Activated CD8-positive, alpha-beta T cell treated with anti-CD3 and anti-CD28 coated beads for 36 hours (primary cell): ENCODE data around the gene DCD. TPM values are rescaled to one million over a fixed set of nuclear protein-coding genes. Genes with fewer than 3 reads are reported as not detected.

Source experiments
- ATAC-seq: fragments of 200-7000 bp; cut with Tn5 transposase; one replicate; pipeline ENCODE4 v1.10.0; 2021; ENCODE audit warnings: mild to moderate bottlenecking, moderate library complexity
- CTCF ChIA-PET: fragments of 350-600 bp; sonication (Branson Sonifier 250); formaldehyde crosslinking; loops from one replicate; lab custom pipeline; 2021; ENCODE audit warnings: antibody characterized with exemption; lab: Charles Lee
- POLR2A ChIA-PET: fragments of 350-600 bp; sonication (Branson Sonifier 250); formaldehyde crosslinking; loops from one replicate; lab custom pipeline; 2021; ENCODE audit warnings: antibody characterized with exemption; lab: Charles Lee
- DNase-seq: peaks from one replicate; pipeline ENCODE4 v3.0.0-alpha.2; 2020
- H3K27ac Mint-ChIP-seq: one replicate; pipeline ENCODE4 v1.8.0; 2021; ENCODE audit warnings: mild to moderate bottlenecking, mixed read lengths
- H3K27me3 Mint-ChIP-seq: one replicate; pipeline ENCODE4 v1.8.0; 2021; ENCODE audit warnings: mixed read lengths
- H3K36me3 Mint-ChIP-seq: one replicate; pipeline ENCODE4 v1.8.0; 2021; ENCODE audit warnings: low read depth, mixed read lengths
- H3K4me1 Mint-ChIP-seq: one replicate; pipeline ENCODE4 v1.8.0; 2021; ENCODE audit warnings: low read depth, mixed read lengths
- H3K4me3 Mint-ChIP-seq: one replicate; pipeline ENCODE4 v1.8.0; 2021; ENCODE audit warnings: mild to moderate bottlenecking, moderate library complexity, mixed read lengths
- H3K9me3 Mint-ChIP-seq: one replicate; pipeline ENCODE4 v1.8.0; 2021; ENCODE audit warnings: mixed read lengths
- CTCF ChIP-seq: fragments of 200-600 bp; IDR thresholded peaks from one replicate; pipeline ENCODE4 v1.8.0; 2022; ENCODE audit warnings: antibody characterized with exemption, mild to moderate bottlenecking
- intact Hi-C: fragments of 100-400 bp; cut with micrococcal nuclease; formaldehyde crosslinking; loops from one replicate; pipeline ENCODE4 v1.10.0; 2022
- total RNA-seq, 2 experiments: library from RNA; stranded (reverse); gene quantifications; one replicate each; pipeline ENCODE4 v1.2.3, GENCODE V29; 2021

Gene DCD
- total RNA-seq, 2 experiments from 2014 or later, result not detected

DNA sequence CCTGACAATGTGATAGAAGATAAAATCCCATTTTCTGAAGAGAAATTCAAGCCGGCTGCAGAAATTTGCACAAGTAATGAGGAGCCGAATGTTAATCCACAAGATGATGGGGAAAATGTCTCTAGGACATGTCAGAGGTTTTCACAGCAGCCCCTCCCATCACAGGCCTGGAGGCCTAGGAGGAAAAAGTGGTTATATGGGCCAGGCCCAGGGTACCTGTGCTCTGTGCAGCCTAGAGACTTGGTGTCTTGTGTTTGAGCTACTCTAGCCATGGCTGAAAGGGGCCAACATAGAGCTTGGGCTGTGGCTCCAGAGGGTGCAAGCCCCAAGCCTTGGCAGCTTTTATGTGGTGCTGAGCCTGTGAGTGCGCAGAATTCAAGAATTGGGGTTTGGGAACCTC lies 20.9 kb downstream of the DCD start:
- Mint-ChIP-seq H3K4me3 (no peak overlapping the region), H3K9me3 (peaks cover 9% of the 10 kb centered on the region), H3K36me3 (no peaks in the 10 kb centered on the region), H3K27ac (no peak overlapping the region), H3K4me1 (no peaks in the 10 kb centered on the region), H3K27me3 (peaks cover 38% of the 10 kb centered on the region)
- CTCF ChIA-PET, result no interaction called here
- POLR2A ChIA-PET, result no interaction called here
- DNase-seq (no peak), ATAC-seq (no peak)
- intact Hi-C loops, result no loop called here
- TF ChIP-seq CTCF, result no peak

GRCh38 chr12:54625598-54625997 lies 22.6 kb downstream of the DCD start:
- Mint-ChIP-seq H3K27me3 (peaks cover 42% of the 10 kb centered on the region), H3K9me3 (peaks cover 9% of the 10 kb centered on the region), H3K36me3 (no peaks in the 10 kb centered on the region), H3K27ac (no peak overlapping the region), H3K4me3 (no peak overlapping the region), H3K4me1 (no peaks in the 10 kb centered on the region)
- DNase-seq, result no peak
- ATAC-seq, result no peak
- TF ChIP-seq CTCF, result no peak
- ChIA-PET POLR2A (no interaction called here), CTCF (no interaction called here)
- intact Hi-C loops, result no loop called here

- DNase-seq (no peak), ATAC-seq (no peak)
- ChIA-PET POLR2A (no interaction called here), CTCF (interaction anchor here (0.8 to 2.0 kb wide), 3 partner anchors 29 to 45 kb away, joined by 5 to 7 read pairs (median 6); no protein-coding TSS in a partner anchor)
- H3K4me3 Mint-ChIP-seq, result no peak overlapping the region
- H3K27ac Mint-ChIP-seq, result no peak overlapping the region
- H3K9me3 Mint-ChIP-seq, result peaks cover 9% of the 10 kb centered on the region
- TF ChIP-seq CTCF, result no peak
- no peaks in the 10 kb centered on the region for H3K36me3 Mint-ChIP-seq
- H3K4me1 Mint-ChIP-seq, result no peaks in the 10 kb centered on the region
- intact Hi-C loops, result no loop called here
- peaks cover 44% of the 10 kb centered on the region for H3K27me3 Mint-ChIP-seq
Measured at GRCh38 chr12:54624315-54625279, 23.6 kb downstream of the DCD start.

- Mint-ChIP-seq H3K4me1 (no peaks in the 10 kb centered on the region), H3K27ac (no peak overlapping the region), H3K27me3 (peaks cover 46% of the 10 kb centered on the region), H3K9me3 (peaks cover 4% of the 10 kb centered on the region), H3K4me3 (no peak overlapping the region), H3K36me3 (no peaks in the 10 kb centered on the region)
- POLR2A ChIA-PET, result no interaction called here
- ATAC-seq (no peak), DNase-seq (no peak)
- intact Hi-C loops, result no loop called here
- CTCF ChIA-PET, result interaction anchor here (0.8 to 2.0 kb wide), 6 partner anchors 20 to 95 kb away, joined by 3 to 6 read pairs (median 4); no protein-coding TSS in a partner anchor
- TF ChIP-seq CTCF, result peak; percentile 65
Measured at GRCh38 chr12:54622463-54623183, 25.5 kb downstream of the DCD start.
